DMS114 treated with DMSO at 0.1 percent for 48 hours (cell line): ENCODE measurements around the gene RRP15.

Experiments
- DNase-seq: peaks from one replicate; lab custom pipeline; 2025; ENCODE audit not compliant: unreplicated experiment; lab: John Stamatoyannopoulos, UW

Gene RRP15

DNA sequence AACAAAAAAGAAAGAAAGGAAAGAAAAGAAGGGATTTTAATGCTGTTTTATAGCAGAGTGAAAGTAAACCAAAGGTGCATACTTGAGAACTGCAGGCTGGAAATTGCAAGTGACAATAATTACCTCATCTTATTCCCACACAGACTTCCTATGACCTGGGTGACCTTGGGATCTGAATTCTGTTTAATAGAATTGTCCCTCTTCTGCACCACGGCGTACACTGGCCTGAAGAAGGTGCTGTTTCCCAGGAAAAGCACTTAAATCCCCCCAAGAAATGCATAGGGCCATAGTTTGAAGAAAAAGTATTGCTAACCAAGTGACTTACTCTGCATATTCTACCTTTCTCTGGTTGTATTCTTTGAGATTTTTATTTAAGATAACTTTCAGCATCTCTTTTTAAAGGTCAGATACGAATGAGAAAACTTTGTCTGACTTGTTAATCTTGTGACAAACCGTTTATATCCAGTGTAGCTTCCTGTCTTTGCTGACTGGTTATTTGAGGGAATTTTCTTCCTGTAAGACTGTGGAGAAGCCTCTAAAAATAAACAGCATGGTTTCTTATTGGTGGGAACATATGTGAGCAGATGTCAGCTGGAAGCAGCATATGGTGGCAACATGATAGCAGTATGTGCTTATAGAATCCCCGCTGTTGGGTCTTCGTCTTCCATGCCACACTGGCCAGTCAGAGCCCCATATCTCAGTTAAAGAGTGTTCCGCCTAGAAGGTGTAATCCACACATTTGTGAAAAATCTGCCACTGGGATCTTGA is 76.4 kb downstream of the RRP15 start:
- no peak for DNase-seq

DNA sequence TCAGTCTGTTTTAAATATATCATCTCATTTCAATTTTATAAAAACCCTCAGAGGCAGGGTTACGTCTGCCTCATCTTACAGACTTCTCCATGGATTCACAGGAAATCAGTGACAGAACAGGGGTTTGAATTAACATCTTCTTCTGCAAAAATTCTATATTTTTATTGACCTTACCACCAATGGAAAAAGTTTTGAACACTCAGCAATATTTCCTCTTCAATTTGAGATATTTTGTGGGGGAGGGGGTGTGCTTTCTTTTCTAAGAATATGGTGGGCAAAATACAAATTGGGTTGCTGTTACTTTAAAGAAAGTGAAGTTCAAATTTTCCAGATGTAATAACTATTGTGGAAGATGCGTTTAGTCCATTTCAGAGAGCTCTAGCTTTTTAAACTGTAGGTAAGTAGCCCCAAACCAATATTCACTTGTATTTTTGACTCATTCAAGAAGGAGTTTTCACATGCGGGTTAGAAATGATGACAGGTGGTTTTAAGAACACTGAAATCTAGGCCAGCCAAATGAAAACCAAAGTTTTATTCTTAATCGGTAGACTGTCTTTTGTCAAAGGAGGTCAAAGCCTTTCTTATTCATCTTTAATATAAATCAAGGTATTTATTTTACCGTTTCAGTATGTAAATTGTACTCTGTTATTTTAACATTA is 77.5 kb downstream of the RRP15 start:
- DNase-seq = no peak

DNA sequence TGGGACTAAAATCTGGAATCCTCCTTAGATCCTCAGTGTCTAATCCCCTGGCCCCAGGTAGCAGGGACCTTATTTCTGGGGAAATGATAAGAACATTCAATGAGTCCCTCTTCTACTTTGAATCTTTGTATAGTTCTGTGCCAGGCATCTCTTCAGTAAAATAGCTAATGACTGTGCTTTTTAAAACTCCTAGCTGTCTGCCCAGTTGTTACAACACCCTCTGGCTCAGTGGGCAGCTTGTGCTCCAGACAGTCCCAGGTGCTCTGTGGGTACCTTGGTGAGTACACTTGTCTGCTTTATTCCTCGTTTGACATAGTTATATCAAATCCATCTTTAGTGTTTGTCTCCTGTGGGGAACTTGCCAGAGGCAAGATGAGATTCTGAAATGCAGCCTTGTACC is 78.0 kb downstream of the RRP15 start:
- DNase-seq = no peak

DNA sequence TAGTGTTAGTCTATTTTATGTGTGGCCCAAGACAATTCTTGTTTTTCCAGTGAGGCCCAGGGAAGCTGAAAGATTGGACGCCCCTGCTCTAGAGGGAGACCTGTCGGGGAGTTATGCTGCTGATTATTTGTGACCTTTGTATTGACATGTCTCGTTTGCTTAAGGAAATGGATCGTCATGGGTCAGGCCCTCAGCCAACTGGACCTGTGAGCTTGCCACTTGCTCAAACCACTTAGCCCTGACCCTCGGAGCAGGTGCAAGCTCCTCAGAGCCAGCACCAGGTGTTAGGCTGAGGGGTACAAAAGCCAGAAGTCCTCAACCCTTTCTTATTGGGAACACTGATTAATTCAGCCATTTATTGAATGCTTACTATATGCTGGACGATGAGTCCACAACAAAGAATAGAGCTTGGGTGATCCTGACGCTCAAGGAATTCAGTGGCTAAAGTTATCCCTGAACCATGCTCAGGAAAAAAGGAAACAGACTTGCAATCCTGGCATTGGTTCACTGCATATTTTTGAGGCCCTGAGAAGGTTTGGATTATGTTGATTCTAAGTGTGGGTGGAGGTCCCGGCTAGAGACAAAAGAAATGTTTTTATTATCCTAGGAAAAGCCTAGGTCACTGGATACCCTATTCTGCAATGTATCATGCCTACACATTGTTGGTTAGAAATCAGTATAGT is 79.1 kb downstream of the RRP15 start:
- DNase-seq = no peak

DNA sequence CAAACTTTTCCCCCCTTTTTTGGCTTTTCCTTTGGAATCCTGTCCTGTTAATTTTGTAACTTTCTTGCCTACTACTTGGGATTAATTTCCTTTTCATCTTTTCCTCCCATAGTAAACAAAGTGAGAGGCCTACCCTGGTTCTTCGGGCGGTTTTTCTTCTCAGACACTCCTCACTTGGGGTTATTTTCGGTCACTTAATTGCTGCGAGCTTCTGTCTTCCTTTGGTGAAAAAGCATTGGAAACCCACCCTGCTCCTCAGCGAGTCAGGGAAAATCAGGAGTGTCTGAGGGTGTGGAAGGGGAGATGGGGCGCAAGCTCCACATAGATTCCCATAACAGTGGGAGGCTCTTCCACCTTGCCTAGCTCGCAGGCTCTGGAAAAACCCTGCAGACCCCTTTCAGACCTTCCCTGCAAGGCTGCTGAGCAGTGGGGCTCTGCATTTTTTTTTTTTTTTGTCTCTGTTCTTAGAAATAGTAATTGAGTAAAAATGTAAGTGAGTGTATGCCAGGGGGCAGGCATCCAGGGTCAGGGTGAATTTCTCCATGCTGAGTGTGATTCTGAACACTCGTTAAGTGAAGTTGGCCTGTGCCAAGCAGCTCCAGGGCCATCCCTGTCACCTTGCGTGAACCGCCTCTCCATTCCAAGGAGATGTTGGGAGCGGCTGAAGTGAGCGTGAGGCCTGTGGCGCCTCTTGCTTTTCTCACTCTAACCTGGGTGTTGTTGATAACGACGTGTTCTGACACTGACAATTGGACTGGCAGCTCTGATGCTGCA is 80.3 kb downstream of the RRP15 start:
- no peak for DNase-seq

DNA sequence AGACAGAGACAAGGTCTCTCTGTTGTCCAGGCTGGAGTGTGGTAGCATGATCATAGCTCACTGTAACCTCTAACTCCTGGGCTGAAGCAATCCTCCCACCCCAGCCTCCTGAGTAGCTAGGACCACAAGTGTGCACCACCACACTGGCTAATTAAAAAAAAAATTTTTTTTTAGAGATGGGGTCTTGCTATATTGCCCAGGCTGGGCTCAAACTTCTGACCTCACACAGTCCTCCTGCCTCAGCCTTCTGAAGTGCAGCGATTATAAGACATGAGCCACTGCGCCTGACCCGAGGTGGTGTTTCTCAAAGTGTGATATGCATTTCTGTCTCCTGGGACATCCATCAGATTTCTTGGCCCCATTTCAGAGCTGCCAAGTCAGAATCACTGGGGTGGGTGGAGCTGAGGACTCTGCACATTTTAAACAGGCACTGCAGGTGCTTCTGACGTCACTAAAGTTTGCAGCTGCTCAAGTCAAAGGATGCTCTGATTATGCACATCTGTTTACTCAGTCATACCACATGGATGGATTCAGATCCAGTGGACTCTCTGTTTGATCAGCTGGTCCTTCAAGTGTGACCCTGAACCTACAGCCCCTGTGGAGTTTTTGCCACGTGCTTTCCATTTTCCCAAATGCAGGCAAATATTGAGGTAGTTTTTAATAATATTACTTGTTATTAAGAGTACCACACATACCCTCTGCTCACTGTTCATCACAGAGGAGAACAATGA is 81.4 kb downstream of the RRP15 start:
- no peak for DNase-seq

DNA sequence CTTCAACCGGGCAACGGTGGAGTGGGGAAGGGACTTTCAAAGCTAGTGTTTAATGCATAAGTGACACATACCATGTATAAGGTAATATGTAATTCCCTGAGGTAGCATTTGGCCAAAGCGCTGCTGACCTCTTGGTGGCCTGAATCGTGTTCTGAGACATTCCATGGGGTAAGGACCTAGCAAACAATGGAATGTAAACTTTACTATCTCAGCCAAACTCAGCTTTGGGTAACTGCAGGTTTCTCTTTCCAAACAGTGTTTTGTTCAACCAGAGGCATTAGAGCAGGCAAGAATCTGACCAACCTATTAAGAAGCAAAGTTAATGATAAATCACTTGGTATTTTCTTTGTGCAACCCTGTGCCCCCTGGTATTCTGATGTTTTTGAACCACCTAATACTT is 82.0 kb downstream of the RRP15 start:
- DNase-seq = no peak

DNA sequence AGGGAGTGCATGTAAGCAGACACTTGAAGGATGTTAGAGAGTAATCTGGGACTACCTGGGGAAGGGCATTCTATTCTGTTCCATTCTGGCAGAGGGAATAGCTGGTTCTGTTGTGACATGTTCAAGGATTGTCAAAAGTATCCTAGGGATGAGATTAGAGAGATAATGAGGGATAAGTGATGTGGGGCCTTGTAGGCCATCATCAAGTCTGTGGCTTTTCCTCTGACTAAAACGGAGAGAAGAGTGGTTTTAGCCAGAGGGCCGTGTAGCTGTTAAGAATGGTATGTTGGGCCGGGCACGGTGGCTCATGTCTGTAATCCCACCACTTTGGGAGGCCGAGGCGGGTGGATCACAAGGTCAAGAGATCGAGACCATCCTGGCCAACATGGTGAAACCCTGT is 83.6 kb downstream of the RRP15 start:
- no peak for DNase-seq

DNA sequence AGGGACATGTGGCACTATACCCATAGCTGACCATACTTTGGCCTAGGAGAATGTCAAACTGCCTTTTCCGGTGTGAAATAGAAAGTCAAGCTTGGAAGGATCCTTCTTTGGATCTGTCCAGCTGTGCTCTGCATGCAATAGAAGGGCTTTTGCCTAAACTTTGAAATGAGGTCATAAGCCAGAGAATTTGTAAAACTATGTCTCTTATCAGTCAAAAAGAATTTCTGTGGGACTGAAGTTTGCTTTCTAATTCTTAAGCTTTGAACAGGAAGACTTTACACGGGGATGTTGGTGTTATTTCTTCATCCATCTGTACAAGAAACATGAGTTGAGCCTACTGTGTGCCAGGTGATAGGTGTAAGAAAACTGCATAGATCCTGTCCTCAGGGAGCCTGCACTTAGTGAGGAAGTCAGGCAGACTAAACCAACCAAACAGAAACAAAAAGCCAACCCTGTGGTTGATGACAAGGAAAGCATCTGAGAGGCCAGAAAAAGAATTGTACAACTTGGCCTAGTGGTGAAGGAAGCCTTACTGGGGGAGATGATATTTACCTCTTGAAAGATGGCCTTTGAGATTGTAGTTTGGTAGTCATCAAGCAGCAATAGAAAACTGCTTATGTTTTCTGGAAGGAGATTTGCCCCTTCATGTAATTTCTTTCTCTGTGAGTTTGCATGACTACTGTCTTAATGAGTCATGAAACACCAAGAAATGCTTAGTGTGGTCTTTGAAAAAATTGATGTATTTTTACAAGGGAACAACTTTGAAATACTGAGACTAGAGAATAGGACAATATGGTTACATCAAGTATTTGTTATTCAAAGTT is 84.8 kb downstream of the RRP15 start:
- DNase-seq = no peak

DNA sequence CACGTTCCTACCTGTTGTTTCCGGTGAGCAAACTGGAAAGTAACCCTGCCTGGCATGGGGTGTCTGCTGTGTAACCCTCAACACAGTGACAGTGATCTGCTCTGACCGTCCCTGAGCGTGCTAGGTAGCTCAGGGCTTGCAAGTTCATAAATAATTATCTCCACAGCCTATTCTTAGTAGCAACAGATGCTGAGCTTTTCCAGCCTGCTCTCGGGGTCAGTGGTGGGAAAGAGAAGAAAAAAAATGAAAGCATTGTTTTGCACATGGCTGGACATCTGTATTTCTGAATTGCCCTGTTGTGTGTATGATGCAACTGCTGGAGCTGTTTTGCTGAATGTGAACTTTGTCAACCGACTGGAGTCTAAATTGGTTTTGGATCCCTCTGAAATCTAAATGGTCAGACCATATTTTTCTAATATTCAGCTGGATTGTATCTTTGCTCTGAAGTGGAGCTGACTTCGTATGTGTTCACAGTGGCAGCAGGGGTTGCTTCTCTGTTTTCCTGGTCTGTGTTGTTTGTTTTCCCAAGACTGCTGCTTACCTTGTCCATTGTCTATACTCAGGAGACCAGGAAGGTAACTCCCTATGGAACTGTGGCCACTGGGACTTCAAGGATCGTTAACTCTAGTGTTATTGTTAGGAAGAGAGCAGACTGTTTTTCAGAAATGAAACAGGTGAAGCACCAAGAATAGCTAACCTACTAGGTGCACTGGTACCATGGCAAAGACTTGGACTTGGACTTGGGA is 87.0 kb downstream of the RRP15 start:
- DNase-seq = no peak

DNA sequence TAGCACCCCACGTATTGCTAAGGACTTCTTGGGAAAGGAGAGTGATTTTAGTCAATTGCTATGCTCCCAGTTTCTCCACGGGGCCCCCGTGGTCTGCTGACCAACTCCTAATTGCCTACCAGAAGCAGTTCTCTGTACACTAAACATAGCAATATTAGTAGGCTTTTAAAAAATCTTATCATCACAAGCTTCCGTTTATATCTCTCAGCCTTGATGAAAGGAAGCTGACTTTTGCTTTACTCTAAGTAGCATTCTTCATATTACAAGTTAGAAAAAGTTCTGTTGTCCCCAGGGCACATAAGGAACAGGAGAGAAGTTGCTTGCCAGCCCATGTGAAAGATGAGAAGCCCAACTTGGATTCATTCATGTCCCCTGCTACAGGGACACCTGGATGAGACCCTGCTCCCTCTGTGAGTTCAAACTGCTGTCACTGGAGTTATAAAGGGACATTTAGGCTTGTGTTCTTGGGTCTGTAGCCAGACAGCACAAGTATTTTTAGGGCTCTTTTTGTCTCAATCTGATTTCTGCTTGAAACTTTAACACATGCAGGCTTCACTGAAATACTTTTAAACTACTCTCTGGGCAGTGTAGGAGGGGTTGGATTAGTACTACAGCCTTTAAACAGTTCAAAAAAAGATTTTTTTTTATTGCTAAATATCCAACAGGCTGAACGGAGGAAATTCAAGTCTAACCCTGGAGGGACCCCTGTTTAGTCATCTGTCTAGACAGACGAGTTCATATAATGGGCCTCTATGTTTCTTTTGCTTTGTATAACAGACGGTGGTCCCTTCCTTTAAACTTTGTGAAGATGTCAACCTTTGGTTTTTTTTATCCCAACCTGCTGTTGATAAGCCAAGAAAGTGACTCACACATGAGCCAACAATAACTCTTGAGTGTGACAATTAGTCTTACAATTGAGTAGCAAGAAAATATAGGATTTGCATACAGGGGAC is 89.6 kb downstream of the RRP15 start:
- DNase-seq = no peak

DNA sequence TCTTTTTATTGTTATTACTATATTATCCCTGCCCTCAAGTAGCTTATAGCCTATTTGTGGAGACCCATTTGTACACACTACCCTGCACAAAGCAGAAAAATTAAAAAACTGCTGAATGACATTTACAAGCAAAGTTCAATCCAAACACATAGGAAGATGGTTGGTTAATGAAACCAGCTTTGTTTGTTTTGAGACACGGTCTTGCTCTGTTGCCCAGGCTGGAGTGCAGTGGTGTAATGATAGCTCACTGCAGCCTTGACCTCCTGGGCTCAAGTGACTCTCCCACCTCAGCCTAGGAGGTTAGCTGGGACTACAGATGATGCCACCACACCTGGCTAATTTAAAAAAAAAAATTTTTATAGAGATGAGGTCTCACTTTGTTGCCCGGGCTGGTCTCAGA is 91.6 kb downstream of the RRP15 start:
- no peak for DNase-seq

DNA sequence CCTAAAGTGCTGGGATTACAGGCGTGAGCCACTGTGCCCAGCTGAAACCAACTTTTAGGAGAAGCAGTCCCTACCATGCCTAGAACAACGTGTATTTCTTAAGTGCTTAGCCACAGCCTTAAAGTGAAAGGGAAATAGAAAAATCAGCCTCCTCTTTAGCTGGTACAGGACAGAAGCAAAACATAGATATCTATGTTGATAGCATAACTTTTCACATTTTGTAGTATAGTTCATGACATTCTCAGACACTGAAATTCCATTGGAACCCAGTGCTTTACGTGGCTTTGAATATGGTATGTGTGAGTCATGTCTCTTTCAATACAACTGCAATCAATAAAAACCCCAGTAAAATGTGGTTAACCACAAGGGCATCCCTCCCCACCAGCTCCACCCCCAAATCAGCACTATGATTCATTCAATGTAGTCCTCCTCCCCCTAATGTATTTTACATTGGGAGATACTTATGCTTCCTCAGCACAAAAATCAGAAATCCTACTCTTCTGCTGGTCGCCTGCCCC is 92.1 kb downstream of the RRP15 start:
- DNase-seq = no peak

DNA sequence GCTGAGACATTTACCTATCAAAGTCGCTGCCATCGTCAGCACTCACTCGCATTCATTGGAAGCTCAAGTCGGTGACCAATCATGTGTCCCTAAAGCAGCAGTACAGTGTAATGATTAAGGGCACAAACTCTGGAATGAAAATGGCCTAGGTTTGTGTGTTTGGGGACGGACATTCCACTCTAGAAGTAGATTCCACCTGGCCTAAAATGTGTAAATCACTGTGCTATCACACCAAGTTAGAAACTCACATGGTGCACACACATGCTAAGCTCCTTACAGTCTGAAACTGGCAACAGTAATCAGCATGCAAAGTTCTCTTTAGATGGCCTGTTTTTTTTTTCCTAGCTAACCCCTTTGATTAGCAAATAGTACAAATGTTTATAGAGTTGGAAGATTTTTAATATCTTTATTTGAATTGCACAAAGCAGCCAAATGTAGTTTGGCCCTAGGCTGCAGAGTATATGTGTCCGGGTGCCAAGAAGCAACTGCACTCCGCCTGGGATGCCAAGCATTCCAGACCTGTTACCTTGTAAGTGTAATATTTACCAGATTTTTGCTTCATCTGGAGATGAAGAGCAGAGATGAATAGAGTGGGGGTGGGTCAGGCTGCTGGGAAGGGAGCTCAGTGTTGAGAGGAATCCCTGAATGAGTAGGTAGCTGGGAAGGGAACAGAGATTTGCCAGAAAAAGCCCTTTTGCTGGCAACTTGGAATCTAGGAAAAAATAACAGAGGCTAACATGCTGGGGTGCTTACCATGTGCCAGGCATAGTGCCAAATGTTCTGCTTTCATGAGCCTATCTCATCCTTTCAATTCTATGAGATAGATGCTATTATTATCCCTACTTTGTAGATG is 95.3 kb downstream of the RRP15 start:
- DNase-seq = no peak

DNA sequence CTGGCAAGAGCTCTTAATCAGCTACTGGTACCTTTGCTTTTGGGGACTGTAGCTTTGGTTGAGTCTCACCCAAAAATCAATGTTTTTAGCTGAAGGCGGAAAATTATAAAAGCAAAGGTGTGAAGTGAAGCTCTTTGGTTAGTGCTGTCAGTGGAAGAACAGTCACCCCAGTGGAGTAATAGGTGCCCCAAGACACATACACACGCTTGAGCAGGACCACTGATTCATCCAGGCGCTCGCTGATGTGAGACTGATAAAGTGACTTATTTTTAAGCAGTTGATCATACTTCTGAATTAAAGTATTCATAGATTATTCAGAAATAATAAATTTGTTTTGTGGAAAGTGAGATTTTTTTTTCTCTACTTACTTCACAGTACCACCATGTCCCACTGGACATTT is 97.2 kb downstream of the RRP15 start:
- no peak for DNase-seq

DNA sequence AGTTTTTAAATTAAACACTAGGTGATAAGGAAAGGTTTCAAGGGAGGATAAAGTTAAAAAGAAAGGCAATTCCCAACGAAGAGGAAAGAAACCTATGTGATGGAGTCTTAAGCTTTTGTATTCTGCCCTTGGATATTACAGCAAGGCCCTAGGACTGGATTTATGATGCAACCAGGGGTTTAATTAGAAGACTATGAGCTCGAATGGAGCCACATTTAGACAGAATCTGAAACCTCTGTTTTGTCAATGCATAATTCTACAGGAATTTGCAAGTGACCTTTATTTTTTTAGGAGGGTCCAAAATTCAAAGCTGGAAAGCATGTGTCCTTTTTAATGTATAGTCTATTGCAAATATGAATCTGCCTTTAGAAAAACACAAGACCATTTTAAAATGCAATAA is 98.0 kb downstream of the RRP15 start:
- no peak for DNase-seq

DNA sequence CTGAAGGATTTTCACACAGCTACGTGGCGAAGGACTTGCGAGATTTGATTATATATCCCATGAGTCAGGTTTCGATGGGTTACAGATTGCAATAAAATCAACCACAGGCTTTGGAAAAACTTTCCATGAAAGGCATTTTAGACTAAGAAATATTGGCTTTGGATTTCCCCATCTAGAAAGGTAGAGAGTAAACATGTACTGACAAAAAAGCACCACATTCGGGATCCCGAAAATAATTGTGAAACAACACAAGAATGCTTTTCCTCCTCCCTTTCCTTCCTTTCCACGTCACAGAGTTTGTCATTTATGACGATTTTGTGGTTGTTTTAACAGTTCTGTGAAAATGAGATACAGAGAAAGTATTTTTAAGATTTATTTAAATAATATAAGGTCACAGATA is 98.6 kb downstream of the RRP15 start:
- DNase-seq = no peak
